HG02571 (cell line): ENCODE data around the gene MYL12B.

Source experiments
- ATAC-seq: cut with Tn5 transposase; IDR thresholded peaks from one replicate; pipeline ENCODE4 v1.9.1; 2021; ENCODE audit warnings: mild to moderate bottlenecking, moderate library complexity; ENCODE audit not compliant: unreplicated experiment

MYL12B gene

DNA sequence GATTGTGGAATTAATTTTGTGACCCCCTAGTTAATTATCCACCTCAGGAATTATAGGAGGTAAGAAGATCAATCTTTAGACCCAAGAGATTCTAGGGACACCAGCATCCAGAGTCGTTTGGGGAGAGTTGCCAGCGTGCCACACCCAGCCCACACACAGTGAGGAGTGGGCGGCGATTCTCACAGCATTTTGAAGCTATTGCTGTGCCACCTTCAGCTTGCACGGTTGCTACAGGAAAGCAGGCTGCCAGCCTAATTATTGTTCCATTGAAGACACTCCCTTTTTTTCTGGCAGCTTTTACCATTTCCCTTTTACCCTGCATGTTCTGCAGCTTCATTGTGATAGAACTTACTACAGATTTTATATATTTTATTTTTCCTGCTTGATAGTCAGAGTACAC is 27.5 kb upstream of the MYL12B start:
- ATAC-seq: no peak

DNA sequence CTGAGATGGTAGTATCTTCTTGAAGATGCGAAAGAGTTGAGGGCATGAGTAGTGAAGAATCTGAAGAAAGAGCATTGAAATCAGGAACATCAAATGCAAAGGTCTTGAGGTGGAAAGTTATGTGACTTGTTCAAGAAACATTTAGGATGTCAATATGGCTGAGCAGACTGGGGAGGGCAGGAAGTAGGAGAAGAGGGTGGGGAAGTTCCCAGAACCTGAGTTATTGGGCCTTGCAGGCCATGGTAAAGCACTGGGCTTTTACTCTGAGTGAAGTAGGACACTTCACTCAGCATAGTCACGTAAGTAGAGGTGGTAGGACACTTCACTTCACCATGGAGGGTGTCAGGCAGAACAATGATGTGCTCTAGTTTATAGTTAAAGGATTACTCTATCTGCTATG is 26.1 kb upstream of the MYL12B start:
- no peak for ATAC-seq

DNA sequence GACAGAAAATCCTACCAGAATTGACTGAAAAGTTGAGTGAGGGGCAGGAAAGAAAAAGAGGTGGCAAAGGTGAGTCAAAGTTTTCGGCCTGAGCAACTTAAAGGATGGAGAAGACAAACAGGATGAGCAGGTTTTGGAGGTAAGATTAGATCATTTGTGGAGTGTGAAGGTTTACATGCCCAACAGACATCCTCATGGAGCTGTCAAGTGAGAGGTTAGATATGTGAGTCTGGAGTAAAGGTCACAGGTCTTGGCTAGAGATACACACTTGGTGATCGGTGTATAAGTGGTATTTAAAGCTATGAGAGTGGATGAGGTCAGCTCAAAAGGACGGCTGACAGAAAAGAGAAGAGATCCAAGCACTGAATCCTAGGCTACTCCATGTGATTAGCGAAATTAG is 25.5 kb upstream of the MYL12B start:
- ATAC-seq: no peak

GRCh38 chr18:3238742-3239141 is 23.2 kb upstream of the MYL12B start:
- no peak for ATAC-seq

- no peak for ATAC-seq
These were observed 16.8 kb upstream of the MYL12B start for GRCh38 chr18:3245185-3245564.

GRCh38 chr18:3245853-3246634 is 15.9 kb upstream of the MYL12B start:
- ATAC-seq: peak; percentile 39

GRCh38 chr18:3246635-3247239 is 15.2 kb upstream of the MYL12B start:
- no peak for ATAC-seq

DNA sequence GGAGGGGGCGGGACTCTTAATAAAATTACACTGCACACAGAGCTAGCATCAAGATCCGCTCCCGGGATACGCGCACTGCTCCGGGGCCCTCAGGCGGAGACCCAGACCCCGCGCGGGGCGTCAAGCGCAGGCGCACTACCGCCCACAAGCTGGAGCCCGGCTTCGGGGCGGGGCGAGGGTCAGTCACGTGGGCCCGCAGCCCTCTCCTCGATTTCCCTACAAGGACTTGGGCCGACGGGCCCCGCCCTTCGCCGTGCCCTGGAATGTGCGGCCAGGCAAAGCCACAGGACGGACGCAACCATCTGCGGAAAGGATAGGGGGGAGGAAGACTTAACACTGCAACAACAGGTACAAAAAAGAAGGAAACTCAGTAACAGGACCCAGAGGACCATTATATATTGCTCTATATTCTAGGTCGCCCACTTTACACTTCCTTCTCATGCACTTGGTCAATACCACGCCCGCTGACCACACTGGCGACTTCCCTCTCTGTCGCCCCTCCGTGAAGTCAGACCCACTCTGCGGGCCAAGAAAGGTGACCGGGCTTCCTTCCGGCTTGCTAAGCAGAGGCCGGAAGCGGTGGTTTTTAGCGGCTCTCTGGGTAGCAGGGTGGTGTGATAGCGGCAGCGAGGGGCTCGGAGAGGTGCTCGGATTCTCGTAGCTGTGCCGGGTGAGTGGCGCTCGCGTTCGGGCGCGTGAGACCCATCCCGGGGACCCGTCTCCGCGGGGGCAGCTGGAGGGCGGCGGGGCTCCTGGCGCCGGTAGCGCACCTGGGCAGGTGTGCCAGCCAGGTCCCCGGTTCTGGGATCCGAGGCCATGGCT is 14.5 kb upstream of the MYL12B start, which contains the start of gene MYL12A:
TSS of gene MYL12A (plus strand) at position 562 of the 822 bp plus-strand sequence. CDS start 5,447 bp downstream, outside the sequence.
- ATAC-seq: peak; percentile 82

DNA sequence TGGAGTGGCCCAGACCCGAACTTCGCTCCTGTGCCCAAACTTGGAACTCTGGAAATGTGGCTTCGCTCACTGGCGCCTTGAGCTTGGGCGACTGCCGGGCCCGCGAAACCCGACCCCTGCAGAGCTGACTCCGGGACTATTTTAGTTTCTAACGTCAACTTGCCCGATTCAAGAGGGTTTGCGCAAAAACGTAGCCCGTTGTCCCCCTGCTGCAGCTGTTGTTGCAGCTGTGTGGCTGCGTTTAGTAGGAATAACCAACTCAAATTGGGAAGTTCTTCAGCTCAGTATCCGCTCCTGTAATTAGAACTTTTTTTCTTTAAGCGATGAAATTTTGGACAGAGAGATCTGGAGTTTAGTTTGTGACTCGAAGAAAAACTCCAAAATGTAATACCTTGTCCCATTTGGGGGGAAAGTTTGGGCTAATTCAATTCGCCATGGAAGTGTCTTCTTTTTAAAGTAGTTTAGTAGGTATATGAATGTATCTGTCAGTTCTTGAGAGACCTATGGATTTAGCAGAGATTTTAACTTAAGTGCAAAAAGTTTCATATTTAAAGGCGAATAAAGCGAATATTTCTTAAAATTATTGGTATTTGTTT is 13.8 kb upstream of the MYL12B start:
- no peak for ATAC-seq

GRCh38 chr18:3248658-3249359 is 13.1 kb upstream of the MYL12B start:
- ATAC-seq: no peak

GRCh38 chr18:3250237-3251107 is 11.5 kb upstream of the MYL12B start:
- ATAC-seq: no peak

DNA sequence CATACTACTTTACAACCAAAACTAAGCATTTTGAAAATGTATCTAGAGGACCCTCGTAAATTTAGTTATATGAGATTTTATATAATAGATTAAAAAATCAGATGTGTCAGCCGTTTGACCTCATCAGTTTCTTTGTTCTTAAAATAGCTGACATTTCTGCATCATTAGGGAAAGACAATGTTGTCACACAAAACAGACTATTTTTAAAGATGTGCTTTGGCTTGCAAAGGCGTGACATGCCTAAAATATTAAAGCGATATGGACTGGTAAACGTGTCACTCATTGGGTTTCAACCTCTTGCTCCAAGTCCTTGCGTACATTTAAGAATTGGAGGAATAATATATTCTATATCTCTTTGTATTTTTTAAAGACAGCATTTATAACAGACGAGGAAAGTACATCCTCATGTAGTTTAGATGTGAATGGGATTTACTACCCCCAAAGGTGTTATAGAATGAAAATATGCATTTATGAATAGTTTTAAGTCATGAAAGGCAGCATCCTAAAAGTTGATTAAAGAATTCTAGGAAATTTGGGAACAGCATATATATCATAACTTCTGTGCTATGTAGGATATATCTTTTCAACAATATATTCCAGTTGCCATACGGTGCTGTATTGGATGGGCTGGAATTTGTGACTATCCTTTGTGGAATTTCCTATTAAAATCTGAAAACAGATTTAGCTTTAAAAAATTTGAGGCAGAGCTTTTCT is 10.5 kb upstream of the MYL12B start:
- no peak for ATAC-seq

GRCh38 chr18:3251963-3252277 is 10.0 kb upstream of the MYL12B start:
- ATAC-seq: no peak

- no peak for ATAC-seq
These were observed 9.1 kb upstream of the MYL12B start for GRCh38 chr18:3252843-3253242.

- no peak for ATAC-seq
These were observed 7.2 kb upstream of the MYL12B start for GRCh38 chr18:3254725-3255124.

GRCh38 chr18:3255611-3256165 is 6.2 kb upstream of the MYL12B start:
- ATAC-seq: no peak

DNA sequence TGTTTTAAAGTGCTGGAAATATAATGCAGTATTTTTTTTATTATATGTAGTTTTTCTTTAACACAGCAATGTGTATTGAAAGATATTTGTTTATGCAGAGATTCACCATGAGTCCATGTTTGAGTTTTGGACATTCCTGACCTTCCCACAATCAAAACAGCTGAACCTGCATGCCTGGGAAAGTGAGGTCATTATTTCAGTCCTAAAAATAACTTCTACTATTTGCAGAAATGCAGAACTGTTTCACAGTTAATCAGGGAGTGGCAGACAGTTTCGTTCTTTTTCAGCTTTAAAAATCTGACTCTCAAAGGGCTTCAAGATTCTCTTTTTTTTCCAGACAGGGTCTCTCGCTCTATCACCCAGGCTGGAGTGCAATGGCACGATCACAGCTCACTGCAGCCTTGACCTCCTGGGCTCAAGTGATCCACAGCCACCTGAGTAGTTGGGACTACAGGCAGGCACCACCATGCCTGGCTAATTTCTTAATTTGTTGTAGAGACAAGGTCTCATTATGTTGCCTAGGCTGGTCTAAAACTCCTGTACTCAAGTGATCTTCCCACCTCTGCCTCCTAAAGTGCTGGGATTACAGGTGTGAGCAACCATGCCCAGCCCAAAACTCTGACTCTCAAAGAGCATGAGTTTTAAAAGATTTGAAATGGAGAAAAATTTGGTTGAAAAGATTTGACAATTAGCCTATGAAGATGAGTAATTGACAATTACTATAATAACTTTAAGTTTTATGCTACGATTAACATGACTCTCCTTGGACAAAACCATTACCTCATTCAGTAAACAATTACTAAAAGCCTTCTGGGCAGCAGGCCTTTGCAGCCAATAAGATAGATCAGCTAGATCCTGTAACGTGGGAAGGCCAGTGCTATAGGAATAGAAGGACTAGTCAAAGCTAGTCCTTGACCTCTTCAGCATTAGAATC is 5.0 kb upstream of the MYL12B start:
- ATAC-seq: no peak

DNA sequence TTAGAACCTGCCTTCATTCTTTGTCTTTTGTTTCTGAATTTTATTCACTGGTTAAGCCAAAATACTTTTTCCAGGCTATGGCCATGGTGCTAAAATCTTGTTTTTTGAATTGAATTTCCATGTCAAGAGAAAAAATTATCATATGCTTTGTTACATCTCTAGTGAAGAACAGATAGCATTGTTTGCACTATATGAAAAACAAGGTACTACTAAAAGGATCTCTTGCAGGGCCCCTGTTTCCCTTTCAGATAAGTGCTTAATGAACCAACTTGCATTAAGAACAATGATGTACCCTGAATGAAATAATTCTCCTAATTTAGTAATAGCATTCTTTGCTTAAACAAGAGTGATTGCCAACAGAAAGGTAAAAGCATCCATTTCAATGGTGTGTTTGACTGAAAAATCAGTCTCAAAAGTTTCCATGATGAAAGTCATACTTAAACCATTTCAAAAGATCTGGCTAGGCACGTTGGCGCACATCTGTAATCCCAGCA is 4.3 kb upstream of the MYL12B start:
- no peak for ATAC-seq
